Upper lobe of left lung (tissue), 6 donors: ENCODE results near the gene PSMG3. TPM values are rescaled to one million over a fixed set of nuclear protein-coding genes. Genes with fewer than 3 reads are reported as not detected.

Source experiments
- ATAC-seq, 2 donors: fragments of 200-7000 bp; cut with Tn5 transposase; one replicate each; pipeline ENCODE4 v1.9.1; 2022; ENCODE audit warnings: mild to moderate bottlenecking in 2 of 2, moderate library complexity in 2 of 2; ENCODE audit not compliant: low FRiP score in 2 of 2
- DNase-seq, 2 donors: peaks; one replicate each; pipeline ENCODE4 v3.0.0-alpha.2; 2019 to 2020
- H3K27ac ChIP-seq, 4 donors: fragments of 200-600 bp; sonication (generic); one replicate each; pipeline ENCODE4 v1.5.1; 2016 to 2019
- H3K27me3 ChIP-seq, 4 donors: fragments of 200-600 bp; sonication (generic); one replicate each; pipeline ENCODE4 v1.5.1; 2017 to 2019
- H3K36me3 ChIP-seq, 4 donors: fragments of 200-600 bp; sonication (generic); one replicate each; pipeline ENCODE4 v1.5.1; 2016 to 2019
- H3K4me1 ChIP-seq, 4 donors: fragments of 200-600 bp; sonication (generic); one replicate each; pipeline ENCODE4 v1.5.1; 2018 to 2019
- H3K4me3 ChIP-seq, 4 donors: fragments of 200-600 bp; sonication (generic); one replicate each; pipeline ENCODE4 v1.5.1; 2017 to 2019; ENCODE audit warnings: mild to moderate bottlenecking in 2 of 4, moderate library complexity in 1 of 4
- H3K9me3 ChIP-seq, 4 donors: fragments of 200-600 bp; sonication (generic); one replicate each; pipeline ENCODE4 v1.5.1; 2018 to 2019
- CTCF ChIP-seq, 6 experiments: fragments of 450-650 bp in 4 of 6; fragments of 200-600 bp in 2 of 6; sonication (generic) in 2 of 6; IDR thresholded peaks; one replicate each; pipeline ENCODE4 v1.5.1; 2016 to 2019; ENCODE audit warnings: antibody characterized with exemption in 6 of 6
- EP300 ChIP-seq, 4 donors: sonication (generic); formaldehyde crosslinking; IDR thresholded peaks; one replicate each; pipeline ENCODE4 v1.5.1; 2017; ENCODE audit warnings: antibody characterized with exemption in 4 of 4, control low read depth in 2 of 4
- POLR2A ChIP-seq, 4 donors: fragments of 450-650 bp; IDR thresholded peaks; one replicate each; pipeline ENCODE4 v1.5.1; 2016 to 2017; ENCODE audit warnings: antibody characterized with exemption in 4 of 4, mild to moderate bottlenecking in 2 of 4
- POLR2AphosphoS5 ChIP-seq, 2 donors: sonication (generic); formaldehyde crosslinking; IDR thresholded peaks; one replicate each; pipeline ENCODE4 v1.5.1; 2017; ENCODE audit warnings: antibody characterized with exemption in 2 of 2
- WGBS, 2 donors: methylation state at CpG; one replicate each; pipeline ENCODE4 v1.1.5; 2017 to 2018; 5-methylcytosine and 5-hydroxymethylcytosine counted together
- total RNA-seq, 6 donors: library from RNA; depleted of rRNA in 4 of 6; stranded (reverse); fragments of >200 nt in 4 of 6; gene quantifications; one replicate each; pipeline versions ENCODE4 v1.1.0 to v1.2.1, GENCODE V29; 2016 to 2021
- donor health status: DM: no; HTN: no; CAD: no; lungs with moderate emphysema.
- donor health status: DM: no; HTN: yes; CAD: no; lungs with severe emphysema.

The PSMG3 gene
- total RNA-seq, 6 donors from 2014 or later = 19.0 to 53.1 (median 21.6) TPM

GRCh38 chr7:1545417-1546246, 24.2 kb downstream of the PSMG3 start:
- Histone ChIP-seq H3K9me3 (no peaks in the 10 kb centered on the region), H3K36me3 (peaks cover 9 to 49% (median 36%) of the 10 kb centered on the region in 4 donors), H3K4me1 (peaks cover 0 to 4% (median 0%) of the 10 kb centered on the region in 4 donors), H3K27ac (no peak overlapping the region), H3K27me3 (no peaks in the 10 kb centered on the region), H3K4me3 (no peak overlapping the region)
- DNase-seq (peak in 1 of 2 donors; percentile 82), ATAC-seq (no peak)
- 76 to 82% methylated on average over 15 to 32 of the region's 40 CpGs for WGBS, 2 donors
- TF ChIP-seq POLR2AphosphoS5 (IDR thresholded peaks at IDR 0.05) (no peak), POLR2A (IDR thresholded peaks at IDR 0.05) (no peak), CTCF (IDR thresholded peaks at IDR 0.05) (no peak), EP300 (IDR thresholded peaks at IDR 0.05) (no peak)

GRCh38 chr7:1544896-1545416, 24.9 kb downstream of the PSMG3 start:
- Histone ChIP-seq H3K36me3 (peaks cover 16 to 56% (median 43%) of the 10 kb centered on the region in 4 donors), H3K27me3 (no peaks in the 10 kb centered on the region), H3K9me3 (no peaks in the 10 kb centered on the region), H3K4me1 (peaks cover 0 to 4% (median 0%) of the 10 kb centered on the region in 4 donors), H3K27ac (no peak overlapping the region), H3K4me3 (no peak overlapping the region)
- ATAC-seq = no peak
- WGBS, 2 donors = 96 to 100% methylated on average over 1 to 14 of the region's 16 CpGs
- TF ChIP-seq EP300 (IDR thresholded peaks at IDR 0.05) (no peak), POLR2A (IDR thresholded peaks at IDR 0.05) (no peak), CTCF (IDR thresholded peaks at IDR 0.05) (no peak), POLR2AphosphoS5 (IDR thresholded peaks at IDR 0.05) (no peak)
- DNase-seq = peak in 1 of 2 donors; percentile 78

GRCh38 chr7:1544178-1544895, 25.5 kb downstream of the PSMG3 start:
- 76 to 84% methylated on average over 35 to 38 of the region's 41 CpGs for WGBS, 2 donors

GRCh38 chr7:1543826-1544177, 26.0 kb downstream of the PSMG3 start:
- 91 to 93% methylated on average over 5 to 6 of the region's 6 CpGs for WGBS, 2 donors
- Histone ChIP-seq H3K36me3 (peaks cover 21 to 67% (median 54%) of the 10 kb centered on the region in 4 donors), H3K4me1 (peaks cover under 1 to 7% (median 3%) of the 10 kb centered on the region in 4 donors), H3K27ac (no peak overlapping the region), H3K4me3 (no peak overlapping the region), H3K27me3 (no peaks in the 10 kb centered on the region), H3K9me3 (no peaks in the 10 kb centered on the region)
- TF ChIP-seq POLR2A (IDR thresholded peaks at IDR 0.05) = no peak
- TF ChIP-seq CTCF (IDR thresholded peaks at IDR 0.05) = no peak
- TF ChIP-seq POLR2AphosphoS5 (IDR thresholded peaks at IDR 0.05) = no peak
- no peak for TF ChIP-seq EP300 (IDR thresholded peaks at IDR 0.05)
- no peak for DNase-seq
- no peak for ATAC-seq

More at GRCh38 chr7:1544178-1544895, 25.5 kb downstream of the PSMG3 start:
- Histone ChIP-seq H3K4me3 (no peak overlapping the region), H3K27ac (no peak overlapping the region), H3K27me3 (no peaks in the 10 kb centered on the region), H3K9me3 (no peaks in the 10 kb centered on the region), H3K36me3 (peaks cover 21 to 62% (median 49%) of the 10 kb centered on the region in 4 donors), H3K4me1 (peaks cover 0 to 4% (median 0%) of the 10 kb centered on the region in 4 donors)
- no peak for TF ChIP-seq CTCF (IDR thresholded peaks at IDR 0.05)
- TF ChIP-seq EP300 (IDR thresholded peaks at IDR 0.05) = no peak
- TF ChIP-seq POLR2AphosphoS5 (IDR thresholded peaks at IDR 0.05) = no peak
- TF ChIP-seq POLR2A (IDR thresholded peaks at IDR 0.05) = no peak
- ATAC-seq = peak in 1 of 2 donors; percentile 18
- peak in 1 of 2 donors; percentile 79 for DNase-seq
